NCI-H1105 (cell line): ENCODE measurements around the gene CSE1L.
"Not testable (repeated sequence)": the region's sequence is repeated elsewhere in the genome, so short reads cannot be mapped to it uniquely, and the experiment has no call there.

Experiments used
- DNase-seq: peaks from one replicate; lab custom pipeline; 2025; lab: John Stamatoyannopoulos, UW

The CSE1L gene

GRCh38 chr20:49063279-49063678 lies 17.2 kb downstream of the CSE1L start:
- DNase-seq: no peak

GRCh38 chr20:49074521-49074920 lies 28.4 kb downstream of the CSE1L start:
- no peak for DNase-seq

- DNase-seq: no peak
These were observed 32.2 kb downstream of the CSE1L start for GRCh38 chr20:49078310-49078709.

GRCh38 chr20:49082295-49082694 lies 36.2 kb downstream of the CSE1L start:
- not testable (repeated sequence) for DNase-seq

- no peak for DNase-seq
These were observed 45.0 kb downstream of the CSE1L start for GRCh38 chr20:49091104-49091503.

GRCh38 chr20:49091762-49092161 lies 45.6 kb downstream of the CSE1L start:
- no peak for DNase-seq

GRCh38 chr20:49096203-49096730 lies 50.2 kb downstream of the CSE1L start:
- DNase-seq: no peak

GRCh38 chr20:49097159-49097558 lies 51.0 kb downstream of the CSE1L start:
- no peak for DNase-seq

GRCh38 chr20:49098136-49098535 lies 52.0 kb downstream of the CSE1L start:
- no peak for DNase-seq

GRCh38 chr20:49099011-49099410 lies 52.9 kb downstream of the CSE1L start:
- no peak for DNase-seq

- not testable (repeated sequence) for DNase-seq
These were observed 54.2 kb downstream of the CSE1L start for GRCh38 chr20:49100292-49100691.

- no peak for DNase-seq
These were observed 54.9 kb downstream of the CSE1L start for GRCh38 chr20:49100972-49101371.

GRCh38 chr20:49103019-49103418 lies 56.9 kb downstream of the CSE1L start:
- no peak for DNase-seq

GRCh38 chr20:49103647-49104364 lies 57.7 kb downstream of the CSE1L start:
- no peak for DNase-seq

GRCh38 chr20:49104365-49104648 lies 58.2 kb downstream of the CSE1L start:
- DNase-seq: no peak

GRCh38 chr20:49104979-49105547 lies 59.0 kb downstream of the CSE1L start:
- not testable (repeated sequence) for DNase-seq

GRCh38 chr20:49106328-49106727 lies 60.2 kb downstream of the CSE1L start:
- DNase-seq: no peak

- DNase-seq: no peak
These were observed 64.9 kb downstream of the CSE1L start for GRCh38 chr20:49110767-49111694.

- no peak for DNase-seq
These were observed 66.6 kb downstream of the CSE1L start for GRCh38 chr20:49112596-49113274.

- DNase-seq: no peak
These were observed 69.5 kb downstream of the CSE1L start for GRCh38 chr20:49115564-49115963.

GRCh38 chr20:49118307-49118706 lies 72.2 kb downstream of the CSE1L start:
- no peak for DNase-seq

GRCh38 chr20:49119988-49120387 lies 73.9 kb downstream of the CSE1L start:
- no peak for DNase-seq
